Endothelial cell (in vitro differentiated cells): ENCODE results near the gene MPPE1. TPM values are rescaled to one million over a fixed set of nuclear protein-coding genes. Genes with fewer than 3 reads are reported as not detected.

Experiments used
- DNase-seq: peaks from one replicate; pipeline ENCODE4 v3.0.0; 2021; ENCODE audit warnings: low spot score
- H3K27ac Mint-ChIP-seq: one replicate; pipeline ENCODE4 v1.8.0; 2021; ENCODE audit warnings: mixed read lengths, inconsistent platforms; ENCODE audit not compliant: unreplicated experiment
- H3K27me3 Mint-ChIP-seq: one replicate; pipeline ENCODE4 v1.8.0; 2021; ENCODE audit warnings: mild to moderate bottlenecking, moderate library complexity, mixed read lengths, inconsistent platforms; ENCODE audit not compliant: unreplicated experiment
- H3K36me3 Mint-ChIP-seq: one replicate; pipeline ENCODE4 v1.8.0; 2021; ENCODE audit warnings: mild to moderate bottlenecking, low read depth, mixed read lengths, inconsistent platforms; ENCODE audit not compliant: unreplicated experiment
- H3K4me1 Mint-ChIP-seq: one replicate; pipeline ENCODE4 v1.8.0; 2021; ENCODE audit warnings: mild to moderate bottlenecking, mixed read lengths, inconsistent platforms; ENCODE audit not compliant: unreplicated experiment
- H3K4me3 Mint-ChIP-seq: one replicate; pipeline ENCODE4 v1.8.0; 2021; ENCODE audit warnings: mild to moderate bottlenecking, mixed read lengths, inconsistent platforms; ENCODE audit not compliant: unreplicated experiment
- H3K9me3 Mint-ChIP-seq: one replicate; pipeline ENCODE4 v1.8.0; 2021; ENCODE audit warnings: mixed read lengths, inconsistent platforms; ENCODE audit not compliant: unreplicated experiment
- total RNA-seq: library from RNA; stranded (reverse); fragmentation: NEBNext Ultra II Directional; extraction: Animal tissue kit (Norgen Biotek cat#: 25700); gene quantifications from one replicate; pipeline ENCODE4 v1.2.1, GENCODE V29; 2021; ENCODE audit not compliant: unreplicated experiment
- TF ChIP-seq, protein P1 (sequence below): fragments of 200-600 bp; sonication (generic); IDR thresholded peaks from one replicate; pipeline ENCODE4 v1.5.0; 2021; ENCODE audit warnings: antibody characterized with exemption; ENCODE audit not compliant: unreplicated experiment

Gene MPPE1
- total RNA-seq, 1 donor from 2014 or later, result 32.8 TPM

DNA sequence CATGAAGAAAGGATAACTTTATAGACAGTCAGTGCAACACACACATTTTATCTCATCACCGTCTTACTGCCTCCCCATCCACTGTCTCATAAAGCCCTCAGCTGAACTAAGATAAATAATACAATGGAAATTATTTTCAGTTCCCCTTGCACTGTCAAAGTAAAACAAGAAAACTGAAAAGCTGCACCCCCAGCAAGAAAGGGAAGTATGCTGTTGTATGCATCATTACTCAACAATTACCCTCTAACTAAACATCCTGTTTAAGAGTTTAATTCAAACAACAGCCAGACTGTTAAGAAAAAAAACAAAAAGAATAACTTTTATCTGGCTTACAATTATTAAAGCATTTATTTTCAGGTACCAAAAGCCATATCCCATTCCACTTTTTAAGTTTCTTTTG lies 25.0 kb downstream of the MPPE1 start:
- no peak overlapping the region for H3K27ac Mint-ChIP-seq
- H3K9me3 Mint-ChIP-seq, result no peaks in the 10 kb centered on the region
- H3K4me3 Mint-ChIP-seq, result no peak overlapping the region
- TF ChIP-seq, protein P1, sequence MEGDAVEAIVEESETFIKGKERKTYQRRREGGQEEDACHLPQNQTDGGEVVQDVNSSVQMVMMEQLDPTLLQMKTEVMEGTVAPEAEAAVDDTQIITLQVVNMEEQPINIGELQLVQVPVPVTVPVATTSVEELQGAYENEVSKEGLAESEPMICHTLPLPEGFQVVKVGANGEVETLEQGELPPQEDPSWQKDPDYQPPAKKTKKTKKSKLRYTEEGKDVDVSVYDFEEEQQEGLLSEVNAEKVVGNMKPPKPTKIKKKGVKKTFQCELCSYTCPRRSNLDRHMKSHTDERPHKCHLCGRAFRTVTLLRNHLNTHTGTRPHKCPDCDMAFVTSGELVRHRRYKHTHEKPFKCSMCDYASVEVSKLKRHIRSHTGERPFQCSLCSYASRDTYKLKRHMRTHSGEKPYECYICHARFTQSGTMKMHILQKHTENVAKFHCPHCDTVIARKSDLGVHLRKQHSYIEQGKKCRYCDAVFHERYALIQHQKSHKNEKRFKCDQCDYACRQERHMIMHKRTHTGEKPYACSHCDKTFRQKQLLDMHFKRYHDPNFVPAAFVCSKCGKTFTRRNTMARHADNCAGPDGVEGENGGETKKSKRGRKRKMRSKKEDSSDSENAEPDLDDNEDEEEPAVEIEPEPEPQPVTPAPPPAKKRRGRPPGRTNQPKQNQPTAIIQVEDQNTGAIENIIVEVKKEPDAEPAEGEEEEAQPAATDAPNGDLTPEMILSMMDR, result no peak
- peaks cover 5% of the 10 kb centered on the region for H3K4me1 Mint-ChIP-seq
- H3K36me3 Mint-ChIP-seq, result peaks cover 24% of the 10 kb centered on the region
- no peaks in the 10 kb centered on the region for H3K27me3 Mint-ChIP-seq
- no peak for DNase-seq

DNA sequence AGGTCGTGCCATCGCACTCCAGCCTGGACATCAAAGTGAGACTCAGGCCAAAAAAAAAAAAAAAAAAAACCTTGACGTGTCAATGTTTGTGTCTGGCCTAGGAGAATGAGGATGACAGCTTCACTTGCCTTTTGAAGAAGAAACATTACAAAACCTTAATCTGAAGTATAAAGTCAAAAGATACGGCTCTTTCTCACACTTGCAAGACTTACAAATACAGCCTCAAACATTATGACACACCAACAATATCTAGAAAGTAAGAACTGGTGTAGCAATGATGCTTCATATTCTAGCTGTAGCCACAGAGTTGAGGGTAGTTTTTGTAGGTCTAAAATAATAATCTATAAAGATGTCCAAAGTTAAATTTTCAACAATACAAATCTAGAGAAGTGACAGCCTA lies 25.5 kb downstream of the MPPE1 start:
- Mint-ChIP-seq H3K27me3 (no peaks in the 10 kb centered on the region), H3K36me3 (peaks cover 20% of the 10 kb centered on the region), H3K27ac (no peak overlapping the region), H3K4me3 (no peak overlapping the region), H3K9me3 (no peaks in the 10 kb centered on the region), H3K4me1 (peaks cover 5% of the 10 kb centered on the region)
- no peak for DNase-seq
- TF ChIP-seq, protein P1, result no peak

DNA sequence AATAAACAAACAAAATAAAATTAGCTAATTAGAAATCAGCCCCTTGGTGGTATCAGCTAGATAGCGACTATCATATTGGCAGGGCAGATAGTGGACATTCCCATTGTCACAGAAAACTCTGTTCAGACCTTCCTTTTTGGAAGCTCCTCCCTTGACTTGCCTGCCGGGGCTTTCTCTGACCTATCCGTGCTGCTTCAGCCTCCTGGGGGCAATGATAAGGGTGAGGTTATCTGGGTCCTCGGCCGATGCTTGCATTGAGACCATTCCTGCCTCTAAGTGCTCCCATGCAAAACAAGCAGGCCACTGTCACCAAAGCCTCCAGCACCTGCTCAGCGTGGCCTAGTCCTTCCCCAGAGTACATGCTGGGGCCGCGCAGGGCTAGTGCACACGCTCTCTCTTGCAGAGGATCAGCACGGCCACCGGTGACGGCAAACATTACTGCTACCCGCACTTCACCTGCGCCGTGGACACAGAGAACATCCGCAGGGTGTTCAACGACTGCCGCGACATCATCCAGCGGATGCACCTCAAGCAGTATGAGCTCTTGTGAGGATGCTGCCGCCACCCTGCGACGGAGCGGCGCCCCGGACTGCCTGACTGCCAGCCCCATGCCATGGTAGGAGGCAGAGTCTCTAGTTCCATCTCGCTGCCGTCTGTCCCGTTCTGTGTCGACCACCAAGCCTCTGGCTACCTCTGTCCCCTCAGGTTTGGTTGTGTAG lies 27.4 kb downstream of the MPPE1 start:
- peaks cover 15% of the 10 kb centered on the region for H3K36me3 Mint-ChIP-seq
- no peak overlapping the region for H3K27ac Mint-ChIP-seq
- no peak overlapping the region for H3K4me3 Mint-ChIP-seq
- H3K27me3 Mint-ChIP-seq, result no peaks in the 10 kb centered on the region
- no peak for DNase-seq
- TF ChIP-seq, protein P1, result no peak
- H3K4me1 Mint-ChIP-seq, result peaks cover 5% of the 10 kb centered on the region
- H3K9me3 Mint-ChIP-seq, result no peaks in the 10 kb centered on the region

DNA sequence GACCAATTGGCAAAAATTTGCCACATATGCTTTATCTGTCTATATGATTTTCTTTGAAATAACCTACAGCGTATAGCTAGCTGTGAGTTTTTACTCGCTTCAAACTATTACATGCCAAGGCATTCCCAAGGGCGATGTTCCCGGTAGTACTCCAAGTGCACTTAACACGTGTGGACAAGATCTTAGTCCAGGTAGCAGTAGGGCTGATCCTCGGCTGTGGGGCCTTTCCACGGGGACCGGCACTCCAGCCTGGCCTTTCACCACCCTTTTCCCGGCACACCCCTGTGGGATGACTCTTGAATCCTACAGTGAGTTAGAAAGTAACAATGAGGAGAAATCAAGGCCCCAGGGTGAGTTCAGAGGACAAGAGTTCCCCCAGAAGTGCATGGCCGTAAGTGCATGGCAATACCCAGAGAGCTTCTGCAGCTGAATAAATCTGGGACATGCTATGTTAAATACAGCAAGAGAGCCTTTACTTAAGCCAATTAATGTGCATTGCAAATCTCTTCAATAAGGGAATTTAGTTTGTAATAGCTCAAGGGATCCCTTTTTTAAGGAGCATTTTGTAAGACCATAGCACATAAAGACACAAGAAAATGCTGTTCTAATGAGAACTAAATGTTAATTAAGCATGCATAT lies 30.5 kb downstream of the MPPE1 start:
- no peaks in the 10 kb centered on the region for H3K9me3 Mint-ChIP-seq
- TF ChIP-seq, protein P1, result no peak
- H3K27ac Mint-ChIP-seq, result no peak overlapping the region
- H3K4me3 Mint-ChIP-seq, result no peak overlapping the region
- H3K36me3 Mint-ChIP-seq, result peaks cover 26% of the 10 kb centered on the region
- H3K27me3 Mint-ChIP-seq, result peaks cover 4% of the 10 kb centered on the region
- no peaks in the 10 kb centered on the region for H3K4me1 Mint-ChIP-seq
- DNase-seq, result no peak

DNA sequence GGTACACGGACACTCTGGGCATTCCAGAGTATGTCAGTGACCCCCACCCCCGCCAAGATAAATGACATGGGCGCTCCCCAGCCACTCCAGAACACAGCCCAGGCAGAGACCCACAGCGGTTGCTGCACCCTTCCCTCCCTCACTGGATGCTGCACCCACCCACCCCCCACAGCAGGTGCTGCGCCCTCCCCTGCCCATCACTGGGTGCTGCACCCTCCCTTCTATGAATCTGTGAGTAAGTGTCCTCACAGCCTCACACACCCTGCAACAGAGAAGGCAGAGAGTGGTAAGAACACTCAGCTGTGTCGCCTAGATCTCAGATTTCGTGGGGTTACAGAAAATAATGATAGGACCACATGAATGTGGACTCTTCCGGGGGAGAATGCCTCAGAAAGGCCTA lies 33.4 kb downstream of the MPPE1 start:
- no peak for DNase-seq
- Mint-ChIP-seq H3K36me3 (peaks cover 17% of the 10 kb centered on the region), H3K4me3 (no peak overlapping the region), H3K27ac (no peak overlapping the region), H3K4me1 (no peaks in the 10 kb centered on the region), H3K27me3 (peaks cover 4% of the 10 kb centered on the region), H3K9me3 (no peaks in the 10 kb centered on the region)
- TF ChIP-seq, protein P1, result no peak
